ENCODE measurements around the gene SELENOF.
"Not testable (repeated sequence)": the region's sequence is repeated elsewhere in the genome, so short reads cannot be mapped to it uniquely, and the experiment has no call there.

The SELENOF gene

GRCh38 chr1:86823821-86824500 lies 90.0 kb downstream of the SELENOF start:
- no peak overlapping the region for H3K4me3 ChIP-seq (replicated peaks; ENCODE audit: low read depth, low read length)
- TF ChIP-seq, protein P1, sequence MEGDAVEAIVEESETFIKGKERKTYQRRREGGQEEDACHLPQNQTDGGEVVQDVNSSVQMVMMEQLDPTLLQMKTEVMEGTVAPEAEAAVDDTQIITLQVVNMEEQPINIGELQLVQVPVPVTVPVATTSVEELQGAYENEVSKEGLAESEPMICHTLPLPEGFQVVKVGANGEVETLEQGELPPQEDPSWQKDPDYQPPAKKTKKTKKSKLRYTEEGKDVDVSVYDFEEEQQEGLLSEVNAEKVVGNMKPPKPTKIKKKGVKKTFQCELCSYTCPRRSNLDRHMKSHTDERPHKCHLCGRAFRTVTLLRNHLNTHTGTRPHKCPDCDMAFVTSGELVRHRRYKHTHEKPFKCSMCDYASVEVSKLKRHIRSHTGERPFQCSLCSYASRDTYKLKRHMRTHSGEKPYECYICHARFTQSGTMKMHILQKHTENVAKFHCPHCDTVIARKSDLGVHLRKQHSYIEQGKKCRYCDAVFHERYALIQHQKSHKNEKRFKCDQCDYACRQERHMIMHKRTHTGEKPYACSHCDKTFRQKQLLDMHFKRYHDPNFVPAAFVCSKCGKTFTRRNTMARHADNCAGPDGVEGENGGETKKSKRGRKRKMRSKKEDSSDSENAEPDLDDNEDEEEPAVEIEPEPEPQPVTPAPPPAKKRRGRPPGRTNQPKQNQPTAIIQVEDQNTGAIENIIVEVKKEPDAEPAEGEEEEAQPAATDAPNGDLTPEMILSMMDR (IDR thresholded peaks at IDR 0.05; ENCODE audit: low read depth, low read length, missing control alignments): no peak
- DNase-seq (ENCODE audit: extremely low read depth, low read depth): no peak

DNA sequence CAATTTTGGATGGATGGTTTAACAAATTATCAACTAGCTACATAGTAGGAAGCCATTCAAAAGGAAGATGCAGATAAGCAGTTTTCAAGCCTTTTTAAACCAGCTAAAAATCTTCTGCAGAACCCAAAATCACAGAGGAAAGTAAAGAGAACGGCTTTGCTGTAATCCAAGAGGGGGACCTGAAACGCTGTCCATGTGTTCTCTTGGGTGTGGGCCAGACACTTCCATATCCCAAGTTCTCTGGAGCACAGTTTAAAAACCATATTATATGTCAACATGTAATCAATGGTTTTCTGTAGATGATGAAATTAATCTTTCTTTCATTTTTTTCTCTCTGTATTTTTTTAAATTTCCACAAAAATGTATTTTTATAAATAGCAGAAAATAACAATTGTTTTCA lies 90.5 kb downstream of the SELENOF start:
- DNase-seq (ENCODE audit: extremely low read depth, low read depth): no peak
- TF ChIP-seq, protein P1 (IDR thresholded peaks at IDR 0.05; ENCODE audit: low read depth, low read length, missing control alignments): no peak
- no peak overlapping the region for H3K4me3 ChIP-seq (replicated peaks; ENCODE audit: low read depth, low read length)

DNA sequence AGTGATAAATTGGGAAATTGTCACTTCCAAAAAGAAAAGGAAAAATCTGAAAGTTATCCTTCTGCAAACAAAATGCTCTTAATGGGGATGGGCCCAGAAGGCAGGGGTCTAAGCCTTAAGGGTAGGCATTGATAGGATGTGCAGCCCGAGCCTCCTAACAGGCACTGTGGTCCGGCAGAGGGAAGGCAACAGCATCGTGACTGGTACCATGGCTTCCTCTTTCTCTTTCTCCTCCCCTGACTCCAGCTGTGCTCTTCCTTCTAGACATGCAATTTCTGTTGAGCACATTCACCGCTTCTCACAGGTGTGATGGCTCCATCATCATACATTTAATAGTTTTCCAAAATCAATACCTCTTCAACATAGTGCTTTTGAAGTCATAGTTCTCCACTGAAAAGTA lies 91.5 kb downstream of the SELENOF start:
- DNase-seq (ENCODE audit: extremely low read depth, low read depth): no peak
- TF ChIP-seq, protein P1 (IDR thresholded peaks at IDR 0.05; ENCODE audit: low read depth, low read length, missing control alignments): no peak
- H3K4me3 ChIP-seq (replicated peaks; ENCODE audit: low read depth, low read length): no peak overlapping the region

GRCh38 chr1:86821956-86822355 lies 92.0 kb downstream of the SELENOF start:
- TF ChIP-seq, protein P1 (IDR thresholded peaks at IDR 0.05; ENCODE audit: low read depth, low read length, missing control alignments): no peak
- H3K4me3 ChIP-seq (replicated peaks; ENCODE audit: low read depth, low read length): no peak overlapping the region
- DNase-seq (ENCODE audit: extremely low read depth, low read depth): no peak

DNA sequence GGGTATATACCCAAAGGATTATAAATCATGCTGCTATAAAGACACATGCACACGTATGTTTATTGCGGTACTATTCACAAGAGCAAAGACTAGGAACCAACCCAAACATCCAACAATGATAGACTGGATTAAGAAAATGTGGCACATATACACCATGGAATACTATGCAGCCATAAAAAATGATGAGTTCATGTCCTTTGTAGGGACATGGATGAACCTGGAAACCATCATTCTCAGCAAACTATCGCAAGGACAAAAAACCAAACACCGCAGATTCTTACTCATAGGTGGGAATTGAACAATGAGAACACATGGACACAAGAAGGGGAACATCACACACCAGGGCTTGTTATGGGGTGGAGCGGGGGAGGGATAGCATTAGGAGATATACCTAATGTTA lies 94.0 kb downstream of the SELENOF start:
- not testable (repeated sequence) for H3K4me3 ChIP-seq (replicated peaks; ENCODE audit: low read depth, low read length); DNase-seq (ENCODE audit: extremely low read depth, low read depth)

DNA sequence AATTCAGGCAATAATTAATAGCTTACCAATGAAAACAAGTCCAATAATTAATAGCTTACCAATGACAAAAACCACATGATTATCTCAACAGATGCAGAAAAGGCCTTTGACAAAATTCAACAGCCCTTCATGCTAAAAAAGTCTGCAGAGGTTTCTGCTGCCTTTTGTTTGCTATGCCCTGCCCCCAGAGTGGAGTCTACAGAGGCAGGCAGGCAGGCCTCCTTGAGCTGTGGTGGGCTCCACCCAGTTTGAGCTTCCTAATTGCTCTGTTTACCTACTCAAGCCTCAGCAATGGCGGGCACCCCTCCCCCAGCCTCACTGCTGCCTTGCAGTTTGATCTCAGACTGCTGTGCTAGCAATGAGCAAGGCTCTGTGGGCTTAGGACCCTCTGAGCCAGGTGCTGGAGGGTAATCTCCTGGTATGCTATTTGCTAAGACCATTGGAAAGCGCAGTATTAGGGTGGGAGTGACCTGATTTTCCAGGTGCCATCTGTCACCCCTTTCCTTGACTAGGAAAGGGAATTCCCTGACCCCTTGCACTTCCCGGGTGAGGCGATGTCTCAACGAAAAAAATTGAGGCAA lies 96.6 kb downstream of the SELENOF start:
- DNase-seq (ENCODE audit: extremely low read depth, low read depth): not testable (repeated sequence)

DNA sequence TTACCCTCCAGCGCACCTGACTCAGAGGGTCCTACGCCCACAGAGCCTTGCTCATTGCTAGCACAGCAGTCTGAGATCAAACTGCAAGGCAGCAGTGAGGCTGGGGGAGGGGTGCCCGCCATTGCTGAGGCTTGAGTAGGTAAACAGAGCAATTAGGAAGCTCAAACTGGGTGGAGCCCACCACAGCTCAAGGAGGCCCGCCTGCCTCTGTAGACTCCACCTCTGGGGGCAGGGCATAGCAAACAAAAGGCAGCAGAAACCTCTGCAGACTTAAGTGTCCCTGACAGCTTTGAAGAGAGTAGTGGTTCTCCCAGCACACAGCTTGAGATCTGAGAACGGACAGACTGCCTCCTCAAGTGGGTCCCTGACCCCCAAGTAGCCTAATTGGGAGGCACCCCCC lies 99.8 kb downstream of the SELENOF start:
- not testable (repeated sequence) for H3K4me3 ChIP-seq (replicated peaks; ENCODE audit: low read depth, low read length); DNase-seq (ENCODE audit: extremely low read depth, low read depth)

More for the DNA sequence above, 96.6 kb downstream of the SELENOF start:
- H3K4me3 ChIP-seq (replicated peaks; ENCODE audit: low read depth, low read length): not testable (repeated sequence)

All from HFF-Myc (cell line).